IPS-NIHi11 (cell line): ENCODE data around the gene NCKAP1.
"Not testable (repeated sequence)": the region's sequence is repeated elsewhere in the genome, so short reads cannot be mapped to it uniquely, and the experiment has no call there.

Source experiments
- DNase-seq: peaks from one replicate; pipeline ENCODE4 v3.0.0; 2012; ENCODE audit warnings: mixed read lengths, low spot score

NCKAP1 gene

DNA sequence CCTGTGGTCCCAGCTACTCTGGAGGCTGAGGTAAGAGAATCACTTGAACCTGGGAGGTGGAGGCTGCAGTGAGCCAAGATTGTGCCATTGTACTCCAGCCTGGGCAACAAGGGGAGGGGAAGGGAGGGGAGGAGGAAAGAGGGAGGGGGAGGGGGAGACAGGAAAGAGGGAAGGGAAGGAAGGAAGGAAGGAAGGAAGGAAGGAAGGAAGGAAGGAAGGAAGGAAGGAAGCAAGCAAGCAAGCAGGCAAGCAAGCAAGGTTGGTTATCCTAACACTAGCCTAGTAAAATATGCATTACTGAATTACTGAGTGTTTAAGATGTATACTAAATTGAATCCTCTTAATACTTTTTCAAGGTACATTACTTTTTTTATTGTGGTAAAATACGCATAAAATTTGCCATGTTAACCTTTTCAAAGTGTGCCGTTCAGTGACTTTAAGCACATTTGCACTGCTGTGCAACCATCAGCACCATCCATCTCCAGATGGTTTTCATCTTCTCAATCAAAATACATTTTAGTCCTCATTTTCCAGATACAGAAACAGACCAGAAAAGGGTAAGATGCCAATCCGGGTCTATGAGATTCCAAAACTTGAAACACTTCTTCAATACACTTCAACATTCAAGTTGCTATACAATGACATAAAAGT, 28.9 kb downstream of the NCKAP1 start:
- no peak for DNase-seq

DNA sequence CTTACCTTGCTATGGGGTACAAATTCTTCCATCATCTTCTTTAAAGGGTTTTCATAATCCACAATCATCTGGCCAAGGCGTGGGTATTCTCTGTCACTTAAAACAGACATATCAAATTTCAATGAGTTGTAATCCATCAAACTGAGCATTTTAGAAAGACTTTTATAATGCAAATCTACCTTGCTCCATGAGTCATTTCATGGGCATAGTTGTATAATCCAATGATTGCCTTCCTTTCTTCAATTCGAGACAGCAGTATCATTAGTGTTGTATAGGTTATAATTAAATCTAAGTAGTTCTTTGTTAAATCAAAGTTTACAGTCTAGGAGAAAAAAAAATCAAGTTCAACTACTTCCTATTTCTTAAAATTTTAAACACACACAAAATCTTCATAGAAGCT, 36.3 kb downstream of the NCKAP1 start:
- peak; percentile 3 for DNase-seq

DNA sequence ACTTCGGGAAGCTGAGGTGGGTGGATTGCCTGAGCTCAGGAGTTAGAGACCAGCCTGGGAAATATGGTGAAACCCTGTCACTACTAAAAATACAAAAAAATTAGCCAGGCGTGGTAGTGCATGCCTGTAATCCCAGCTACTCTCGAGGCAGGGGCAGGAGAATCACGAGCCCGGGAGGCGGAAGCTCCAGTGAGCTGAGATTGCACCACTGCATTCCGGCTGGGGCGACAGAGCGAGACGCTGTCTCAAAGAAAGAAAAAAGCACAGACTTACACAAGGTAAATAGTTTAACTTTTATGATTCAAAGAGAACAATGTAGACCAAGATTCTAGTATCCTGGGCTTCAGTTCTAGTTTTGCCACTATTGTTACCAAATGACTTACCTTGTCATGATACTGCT, 37.4 kb downstream of the NCKAP1 start:
- DNase-seq: no peak

DNA sequence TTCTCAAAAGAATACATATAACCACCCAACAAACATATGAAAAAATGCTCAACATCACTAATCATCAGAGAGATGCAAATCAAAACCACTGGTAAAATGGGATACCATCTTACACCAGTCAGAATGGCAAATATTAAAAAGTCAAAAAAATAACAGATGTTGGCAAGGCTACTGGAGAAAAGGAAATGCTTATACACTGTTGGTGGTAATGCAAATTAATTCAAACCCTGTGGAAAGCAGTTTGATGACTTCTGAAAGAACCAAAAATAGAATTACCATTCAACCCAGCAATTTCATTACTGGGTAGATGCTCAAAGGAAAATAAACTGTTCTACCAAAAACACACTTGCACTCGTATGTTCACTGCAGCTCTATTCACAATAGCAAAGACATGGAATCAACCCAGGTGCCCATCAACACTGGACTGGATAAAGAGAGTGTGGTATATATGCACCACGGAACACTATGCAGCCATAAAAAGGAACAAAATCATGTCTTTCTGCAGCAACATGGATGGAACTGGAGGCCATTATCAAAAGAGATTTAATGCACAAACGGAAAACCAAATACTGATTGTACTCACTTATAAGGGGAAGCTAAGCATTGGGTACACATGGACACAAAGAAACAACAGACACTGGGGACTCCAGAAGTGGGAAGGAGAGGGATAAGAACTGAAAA, 38.8 kb downstream of the NCKAP1 start:
- DNase-seq: no peak

DNA sequence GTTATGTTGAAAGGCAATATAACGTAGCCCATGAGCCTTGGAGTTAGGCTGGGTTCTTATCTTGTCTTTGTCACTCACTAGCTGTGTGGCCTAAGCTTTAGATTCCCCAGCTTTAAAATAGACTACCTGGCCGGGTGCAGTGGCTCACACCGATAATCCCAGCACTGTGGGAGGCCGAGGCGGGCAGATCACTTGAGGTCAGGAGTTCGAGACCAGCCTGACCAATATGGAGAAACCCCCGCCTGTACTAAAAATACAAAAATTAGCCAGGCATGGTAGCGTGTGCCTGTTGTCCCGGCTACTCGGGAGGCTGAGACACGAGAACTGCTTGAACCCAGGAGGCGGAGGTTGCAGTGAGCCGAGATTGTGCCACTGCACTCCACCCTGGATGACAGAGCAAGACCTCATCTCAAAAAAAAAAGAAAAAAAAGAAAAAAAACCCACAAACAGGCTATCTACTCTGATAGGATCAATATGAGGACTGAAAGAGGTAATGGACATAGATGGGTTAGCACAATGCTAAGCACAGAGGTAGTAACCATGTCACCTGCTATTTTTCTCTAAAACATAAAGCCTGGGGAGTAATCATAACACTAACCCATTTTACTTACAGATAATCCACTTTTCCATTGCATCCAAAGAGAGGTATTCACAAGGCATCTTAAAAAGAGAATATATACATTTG, 43.9 kb downstream of the NCKAP1 start:
- no peak for DNase-seq

DNA sequence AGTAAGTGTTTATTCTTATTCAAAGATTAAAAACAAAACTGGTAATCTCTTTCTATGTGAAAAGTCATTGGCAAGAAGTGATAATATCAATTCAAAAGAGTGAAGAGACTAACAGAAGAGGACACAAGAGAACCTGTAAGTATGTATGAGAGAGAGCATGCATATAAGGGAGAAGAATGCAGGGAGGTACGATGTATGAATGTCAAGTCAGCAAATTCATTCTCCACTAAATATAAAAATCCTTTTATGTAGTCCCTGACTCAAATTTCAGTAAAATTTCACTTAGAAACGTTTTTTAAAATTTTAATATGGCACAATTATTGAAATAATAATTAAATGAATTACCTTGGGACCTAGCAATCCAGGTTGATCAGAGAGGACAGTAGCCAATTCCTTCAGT, 55.3 kb downstream of the NCKAP1 start:
- no peak for DNase-seq

DNA sequence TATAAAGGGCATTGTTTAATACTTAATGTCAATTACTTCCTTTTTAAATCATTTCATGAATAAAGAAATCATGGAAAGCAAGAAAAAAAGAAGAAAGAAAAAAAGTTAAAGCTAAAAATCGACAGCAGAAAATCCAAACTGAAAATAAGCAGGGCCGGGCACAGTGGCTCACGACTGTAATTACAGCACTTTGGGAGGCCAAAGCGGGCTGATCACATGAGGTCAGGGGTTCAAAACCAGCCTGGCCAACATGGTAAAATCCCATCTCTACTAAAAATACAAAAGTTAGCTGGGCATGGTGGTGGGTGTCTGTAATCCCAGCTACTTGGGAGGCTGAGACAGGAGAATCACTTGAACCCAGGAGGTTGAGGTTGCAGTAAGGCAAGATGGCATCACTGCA, 56.8 kb downstream of the NCKAP1 start:
- not testable (repeated sequence) for DNase-seq

DNA sequence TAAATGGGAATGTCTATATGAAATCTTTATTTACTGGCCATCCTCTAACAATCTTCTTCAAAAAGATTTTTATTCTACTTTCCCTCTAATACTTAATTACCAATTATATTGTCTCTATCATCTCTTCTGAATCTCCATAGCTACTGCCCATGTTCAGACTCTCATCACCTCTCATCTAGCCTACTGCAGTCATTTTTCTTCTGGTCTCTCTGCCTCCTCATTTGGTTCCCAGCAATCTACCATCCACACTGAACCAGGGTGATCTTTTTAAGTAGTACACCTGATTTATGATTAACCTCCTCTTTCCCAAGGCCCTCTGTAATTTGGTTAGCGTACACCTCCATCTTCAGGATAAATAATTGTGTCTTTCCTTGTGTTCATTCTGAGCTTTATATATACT, 57.6 kb downstream of the NCKAP1 start:
- no peak for DNase-seq

DNA sequence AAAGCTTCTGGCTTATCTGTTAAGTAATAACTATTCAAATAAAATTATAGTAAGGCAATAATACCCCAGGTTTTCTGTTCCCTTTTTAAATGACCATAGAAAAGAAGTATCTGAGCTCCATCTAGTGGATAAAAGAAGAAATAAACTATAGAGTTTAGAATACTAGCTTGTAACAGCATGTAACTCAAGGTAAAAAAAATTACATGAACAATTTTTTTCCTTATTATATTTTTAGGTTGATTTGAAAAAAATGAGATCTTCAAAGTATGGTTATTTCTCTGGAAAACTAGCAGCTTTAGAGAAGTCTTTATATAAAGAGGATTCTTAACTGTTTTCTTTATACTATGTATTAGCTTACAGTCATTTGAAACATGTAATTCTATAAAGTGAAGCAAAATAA, 58.1 kb downstream of the NCKAP1 start:
- DNase-seq: peak; percentile 23

DNA sequence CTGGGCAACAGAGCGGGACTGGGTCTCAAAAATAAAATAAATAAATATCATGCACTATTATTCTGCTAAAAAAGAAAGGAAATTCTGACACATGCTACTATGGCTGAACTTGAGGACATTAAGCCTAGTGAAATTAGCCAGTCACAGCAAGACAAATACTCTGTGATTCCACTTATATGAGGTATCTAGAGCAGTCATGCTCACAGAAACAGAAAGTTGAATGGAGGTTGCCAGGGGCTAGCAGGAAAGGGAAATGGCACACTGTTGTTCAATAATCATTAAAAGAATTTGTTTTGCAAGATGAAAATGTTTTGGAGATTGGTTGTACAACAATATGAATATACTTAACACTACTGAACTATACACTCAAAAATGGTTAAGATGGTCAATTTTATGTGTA, 60.8 kb downstream of the NCKAP1 start:
- DNase-seq: no peak

DNA sequence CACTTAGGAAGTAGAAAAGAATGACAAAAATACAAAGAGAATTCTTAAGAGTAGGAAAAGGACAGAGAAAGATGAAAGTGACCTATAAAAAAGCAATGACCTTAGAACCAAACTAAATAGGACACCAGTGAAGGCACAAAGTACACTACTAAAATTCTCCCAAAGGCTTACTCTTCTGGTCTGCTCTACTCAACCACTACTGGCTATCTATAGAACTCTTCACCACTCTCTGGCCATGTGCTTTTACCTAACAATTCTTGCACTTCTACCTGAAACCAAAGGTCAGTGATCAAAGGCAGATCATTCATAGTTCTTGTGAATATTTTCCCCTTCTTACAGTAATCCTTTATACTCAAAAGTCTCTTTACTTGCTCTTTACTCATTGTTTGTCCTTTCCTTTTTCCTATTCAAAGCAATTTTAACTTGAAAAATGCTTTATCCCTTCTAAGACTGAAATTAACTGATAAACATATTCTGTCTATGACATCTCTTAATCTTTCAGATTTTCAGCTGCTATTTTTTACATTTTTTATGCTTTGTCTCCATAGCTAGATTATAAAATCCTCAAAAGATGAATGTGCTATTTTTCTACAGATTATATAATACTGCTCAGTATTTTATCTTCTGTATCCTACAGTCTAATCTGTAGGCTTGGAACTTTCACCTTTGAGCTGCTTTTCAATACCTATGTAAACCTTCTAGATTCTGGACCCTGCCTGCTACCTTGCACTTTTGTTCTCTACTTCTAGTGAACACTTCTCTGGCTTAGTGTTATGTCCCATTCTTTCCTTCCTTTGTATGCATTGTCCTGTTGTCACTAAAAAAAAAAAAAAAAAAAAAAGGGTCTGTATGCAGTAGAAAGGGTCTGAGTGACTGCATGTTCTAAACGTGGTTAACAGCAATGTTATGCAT, 64.6 kb downstream of the NCKAP1 start:
- no peak for DNase-seq

DNA sequence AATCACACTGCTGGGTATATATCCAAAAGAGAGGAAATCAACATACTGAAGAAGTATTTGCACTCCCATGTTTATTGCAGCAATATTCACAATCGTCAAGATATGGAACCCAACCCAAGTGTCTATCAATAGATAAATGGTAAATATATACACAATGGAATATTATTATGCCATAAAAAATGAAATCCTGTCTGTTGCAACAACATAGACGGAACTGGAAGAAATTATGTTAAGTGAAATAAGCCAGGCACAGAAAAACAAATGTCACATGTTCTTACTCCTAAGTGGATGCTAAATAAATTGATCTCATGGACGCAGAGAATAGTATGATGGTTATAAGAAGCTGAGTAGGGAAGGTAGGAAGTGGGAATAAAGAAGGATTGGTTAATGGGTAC, 65.7 kb downstream of the NCKAP1 start:
- no peak for DNase-seq

DNA sequence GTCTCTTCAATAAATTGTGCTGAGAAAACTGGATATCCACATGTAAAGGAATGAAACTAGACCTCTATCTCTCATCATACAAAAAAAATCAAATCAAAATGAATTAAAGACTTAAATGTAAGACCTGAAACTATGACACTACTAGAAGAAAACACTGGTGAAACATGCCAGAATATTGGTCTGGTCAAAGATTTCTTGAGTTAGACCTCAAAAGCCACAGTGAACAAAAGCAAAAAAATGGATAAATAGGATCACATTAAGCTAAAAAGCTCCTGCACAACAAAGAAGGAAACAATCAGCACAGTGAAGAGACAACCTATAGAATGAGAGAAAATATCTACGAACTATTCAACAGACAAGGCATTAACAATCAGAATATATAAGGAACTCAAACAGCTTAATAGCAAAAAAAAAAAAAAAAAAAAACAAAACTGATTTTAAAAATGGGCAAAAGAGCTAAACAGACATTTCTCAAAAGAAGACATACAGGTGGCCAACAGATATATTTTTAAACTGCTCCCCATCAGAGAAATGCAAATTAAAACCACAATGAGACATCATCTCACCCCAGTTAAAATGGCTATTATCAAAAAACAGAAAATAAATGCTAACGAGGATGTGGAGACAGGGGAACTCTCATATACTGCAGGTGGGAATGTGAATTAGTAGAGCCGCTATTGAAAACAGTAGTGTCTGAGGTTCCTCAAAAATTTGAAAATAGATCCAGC, 66.3 kb downstream of the NCKAP1 start:
- no peak for DNase-seq

DNA sequence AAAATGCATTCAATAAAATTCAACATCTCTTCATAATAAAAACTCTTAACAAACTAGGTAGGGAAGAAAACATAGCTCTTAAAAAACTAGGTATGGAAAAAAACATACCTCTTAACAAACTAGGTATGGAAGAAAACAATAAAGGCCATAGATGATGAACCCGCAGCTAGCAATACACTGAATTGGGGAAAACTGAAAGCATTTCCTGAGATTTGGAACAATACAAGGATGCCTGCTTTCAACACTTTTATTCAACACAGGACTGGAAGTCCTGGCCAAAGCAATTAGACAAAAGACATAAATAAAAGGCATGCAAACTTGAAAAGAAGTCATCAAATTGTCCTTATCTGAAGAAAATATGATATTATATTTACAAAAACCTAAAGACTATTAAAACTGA, 67.8 kb downstream of the NCKAP1 start:
- no peak for DNase-seq

DNA sequence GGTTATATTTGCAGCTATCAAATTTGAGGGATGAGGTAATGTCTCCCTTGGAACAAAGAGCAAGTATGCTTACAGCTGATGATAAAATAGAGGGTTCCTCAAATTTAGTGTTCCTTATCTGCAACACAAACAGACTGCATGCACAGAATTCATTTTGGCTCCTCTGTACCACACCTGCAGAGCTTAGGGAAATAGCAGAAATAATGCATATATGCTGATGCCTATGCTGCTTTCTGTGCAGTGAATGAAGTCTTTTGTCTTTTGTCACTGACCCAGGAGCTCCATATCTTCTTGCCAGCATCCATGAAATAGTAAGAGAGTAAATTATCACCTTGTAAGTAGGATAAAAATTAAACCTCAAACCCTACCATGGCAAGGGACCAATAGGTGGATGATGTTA, 69.8 kb downstream of the NCKAP1 start:
- no peak for DNase-seq

DNA sequence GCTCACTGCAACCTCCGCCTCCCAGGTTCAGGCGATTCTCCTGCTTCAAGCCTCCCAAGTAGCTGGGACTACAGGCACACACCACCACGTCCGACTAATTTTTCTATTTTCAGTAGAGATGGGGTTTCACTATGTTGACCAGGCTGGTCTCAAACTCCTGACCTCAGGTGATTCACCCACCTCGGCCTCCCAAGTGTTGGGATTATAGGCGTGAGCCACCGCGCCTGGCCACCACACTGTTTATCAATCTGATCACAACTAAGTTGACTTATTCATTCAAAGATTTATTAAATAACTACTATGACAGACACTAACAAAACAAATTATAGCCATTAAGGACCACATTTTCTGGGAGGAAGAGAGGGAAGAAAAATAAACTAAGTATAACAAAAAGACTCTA, 71.9 kb downstream of the NCKAP1 start:
- not testable (repeated sequence) for DNase-seq

DNA sequence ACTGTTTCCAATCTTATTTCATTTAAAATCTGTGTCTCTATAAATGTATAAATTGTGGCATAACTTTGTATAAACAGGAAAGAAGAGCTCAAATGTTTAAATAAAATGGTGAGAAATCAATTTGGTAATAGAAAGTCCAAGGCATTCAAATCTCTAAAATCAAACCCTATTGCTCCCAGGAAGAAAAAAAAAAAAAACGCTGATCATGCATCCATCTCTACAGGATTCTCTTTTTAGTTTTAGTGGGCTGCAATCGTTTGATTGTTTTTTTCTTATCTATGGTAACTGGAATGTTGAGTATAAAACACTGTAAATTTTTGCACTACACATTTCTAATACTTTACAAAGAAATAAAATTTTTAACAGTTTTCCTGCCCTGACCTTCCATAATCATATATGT, 75.6 kb downstream of the NCKAP1 start:
- DNase-seq: no peak

DNA sequence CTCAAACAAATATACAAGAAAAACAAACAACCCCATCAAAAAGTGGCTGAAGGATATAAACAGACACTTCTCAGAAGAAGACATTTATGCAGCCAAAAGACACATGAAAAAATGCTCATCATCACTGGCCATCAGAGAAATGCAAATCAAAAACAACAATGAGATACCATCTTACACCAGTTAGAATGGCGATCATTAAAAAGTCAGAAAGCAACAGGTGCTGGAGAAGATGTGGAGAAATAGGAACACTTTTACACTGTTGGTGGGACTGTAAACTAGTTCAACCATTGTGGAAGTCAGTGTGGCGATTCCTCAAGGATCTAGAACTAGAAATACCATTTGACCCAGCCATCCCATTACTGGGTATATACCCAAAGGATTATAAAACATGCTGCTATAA, 77.4 kb downstream of the NCKAP1 start:
- not testable (repeated sequence) for DNase-seq

DNA sequence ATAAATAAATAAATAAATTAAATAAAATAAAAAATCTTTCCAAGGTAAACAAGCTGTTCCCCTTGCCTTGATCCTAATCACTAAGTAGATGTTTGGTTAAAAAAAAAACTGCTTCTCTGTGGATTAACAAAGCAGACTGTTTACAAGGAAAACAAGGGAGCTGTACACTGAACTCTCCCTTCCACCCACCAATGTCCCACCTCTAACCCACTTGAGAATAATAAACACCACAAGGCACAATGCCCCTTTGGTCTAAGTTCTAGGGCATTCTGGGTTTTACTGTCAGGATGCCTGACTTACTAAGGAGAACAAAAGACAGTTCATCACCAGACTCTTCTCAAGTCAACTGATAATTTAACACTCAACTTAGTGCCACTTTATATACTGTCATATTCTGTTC, 83.5 kb downstream of the NCKAP1 start:
- no peak for DNase-seq

DNA sequence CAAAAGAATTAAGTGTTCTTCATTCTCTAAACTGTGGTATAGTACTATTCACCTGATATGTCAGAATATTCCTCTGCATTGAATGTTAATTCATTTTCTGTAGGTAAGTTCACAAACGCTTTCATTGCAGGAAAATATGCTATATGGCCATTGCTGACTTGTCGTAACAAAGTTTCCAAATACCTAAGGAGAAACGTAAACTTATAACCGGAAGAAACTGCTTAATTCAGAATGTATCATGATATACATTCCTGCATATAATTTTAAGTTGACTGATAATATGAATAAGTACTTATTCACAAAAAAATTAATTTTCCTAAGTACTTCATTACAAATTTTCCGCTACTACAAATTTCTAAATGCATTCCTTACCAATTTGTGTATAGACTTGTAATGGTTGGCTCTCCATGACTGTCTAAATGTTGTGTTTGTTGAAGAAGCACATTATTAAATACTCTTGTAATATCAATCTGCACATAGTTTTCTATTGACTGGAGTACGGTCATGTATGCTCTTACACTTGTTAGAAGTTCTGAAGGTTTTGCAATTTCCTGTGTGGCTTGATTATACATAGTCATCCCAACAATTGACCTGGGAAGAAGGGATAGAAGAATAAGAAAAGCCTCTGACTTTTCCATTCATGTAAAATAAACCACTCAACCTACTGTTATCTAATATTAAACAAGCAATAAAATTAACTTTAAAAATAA, 85.4 kb downstream of the NCKAP1 start:
- no peak for DNase-seq
